ENCODE measurements around the gene LMNTD1. TPM values are rescaled to one million over a fixed set of nuclear protein-coding genes. Genes with fewer than 3 reads are reported as not detected.

The LMNTD1 gene
- total RNA-seq, 1 experiment from 2014 or later, result 1.9 TPM

- DNase-seq (ENCODE audit: low read depth in 1 of 2, low spot score in 2 of 2), result no peak
- Histone ChIP-seq H3K36me3 (no peaks in the 10 kb centered on the region), H3K27ac (no peak overlapping the region), H3K27me3 (replicated peaks) (no peaks in the 10 kb centered on the region), H3K4me1 (replicated peaks) (no peaks in the 10 kb centered on the region), H3K4me3 (no peak overlapping the region), H3K9me3 (replicated peaks) (no peaks in the 10 kb centered on the region)
Measured at GRCh38 chr12:25529738-25530137, 23.3 kb downstream of the LMNTD1 start.

GRCh38 chr12:25526778-25527177, 26.3 kb downstream of the LMNTD1 start:
- no peaks in the 10 kb centered on the region for H3K9me3 ChIP-seq (replicated peaks)
- no peaks in the 10 kb centered on the region for H3K36me3 ChIP-seq
- H3K27ac ChIP-seq, result no peak overlapping the region
- H3K27me3 ChIP-seq (replicated peaks), result no peaks in the 10 kb centered on the region
- no peak for DNase-seq (ENCODE audit: low read depth in 1 of 2, low spot score in 2 of 2)
- H3K4me1 ChIP-seq (replicated peaks), result no peaks in the 10 kb centered on the region
- no peak overlapping the region for H3K4me3 ChIP-seq

DNA sequence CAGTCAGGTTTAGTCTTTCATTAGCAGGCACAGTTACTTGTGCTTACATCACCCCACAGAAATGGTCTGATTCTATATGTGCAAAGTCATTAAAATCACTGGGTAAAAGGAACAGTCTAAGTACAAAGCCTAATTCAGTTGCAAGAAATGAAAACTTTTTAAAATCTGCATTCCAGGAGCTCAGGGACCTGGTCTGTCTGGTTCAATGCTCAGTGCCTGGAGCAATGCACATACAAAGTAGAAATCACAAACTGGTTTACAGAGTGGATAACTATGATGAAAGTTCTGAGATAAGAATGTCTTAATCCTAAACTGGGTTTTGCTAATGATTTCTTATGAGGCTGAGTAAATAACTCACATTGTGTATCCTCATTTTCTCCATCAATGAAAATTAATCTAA, 28.7 kb downstream of the LMNTD1 start:
- H3K4me1 ChIP-seq (replicated peaks), result no peaks in the 10 kb centered on the region
- no peak overlapping the region for H3K4me3 ChIP-seq
- H3K27me3 ChIP-seq (replicated peaks), result no peaks in the 10 kb centered on the region
- no peaks in the 10 kb centered on the region for H3K9me3 ChIP-seq (replicated peaks)
- H3K27ac ChIP-seq, result no peak overlapping the region
- no peaks in the 10 kb centered on the region for H3K36me3 ChIP-seq
- no peak for DNase-seq (ENCODE audit: low read depth in 1 of 2, low spot score in 2 of 2)

DNA sequence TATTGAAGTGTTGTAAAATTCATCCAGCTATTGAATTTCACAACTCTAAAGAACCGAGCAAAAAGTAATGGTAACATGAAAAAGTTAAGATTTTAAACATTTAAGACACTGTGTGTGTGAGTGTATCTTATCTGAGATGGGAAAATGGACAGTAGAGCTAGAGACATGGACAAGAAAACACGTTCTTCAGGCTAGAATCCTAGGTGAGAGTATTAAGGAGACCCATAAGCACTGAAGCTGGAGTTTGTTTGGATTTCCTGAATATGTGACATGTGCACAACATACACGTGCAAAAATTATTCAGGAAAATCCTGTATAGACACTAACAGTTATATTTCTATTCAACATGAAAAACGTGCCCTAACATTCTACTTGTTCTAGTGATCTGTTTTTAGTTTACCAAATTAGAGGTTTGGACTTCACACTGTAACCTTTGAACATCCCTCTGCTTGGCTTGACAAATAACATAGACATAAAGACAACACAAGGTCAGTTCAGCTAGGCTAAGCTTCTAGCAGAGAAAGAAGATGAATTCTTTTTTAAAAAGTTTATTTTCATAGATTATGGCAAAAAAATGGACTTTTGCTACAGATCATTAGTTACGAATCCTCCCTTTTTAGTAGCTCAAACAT, 31.3 kb downstream of the LMNTD1 start:
- Histone ChIP-seq H3K4me1 (replicated peaks) (no peaks in the 10 kb centered on the region), H3K9me3 (replicated peaks) (no peaks in the 10 kb centered on the region), H3K27ac (no peak overlapping the region), H3K4me3 (no peak overlapping the region), H3K27me3 (replicated peaks) (no peaks in the 10 kb centered on the region), H3K36me3 (no peaks in the 10 kb centered on the region)
- DNase-seq (ENCODE audit: low read depth in 1 of 2, low spot score in 2 of 2), result no peak

GRCh38 chr12:25518512-25518911, 34.6 kb downstream of the LMNTD1 start:
- H3K4me3 ChIP-seq, result no peak overlapping the region
- no peaks in the 10 kb centered on the region for H3K4me1 ChIP-seq (replicated peaks)
- H3K36me3 ChIP-seq, result no peaks in the 10 kb centered on the region
- H3K27ac ChIP-seq, result no peak overlapping the region
- DNase-seq (ENCODE audit: low read depth in 1 of 2, low spot score in 2 of 2), result no peak
- H3K27me3 ChIP-seq (replicated peaks), result no peaks in the 10 kb centered on the region
- H3K9me3 ChIP-seq (replicated peaks), result no peaks in the 10 kb centered on the region

GRCh38 chr12:25504744-25505143, 48.3 kb downstream of the LMNTD1 start:
- Histone ChIP-seq H3K9me3 (replicated peaks) (no peaks in the 10 kb centered on the region), H3K4me1 (replicated peaks) (peaks cover 4% of the 10 kb centered on the region; the same call in 1 of the 2 replicates), H3K27me3 (replicated peaks) (no peaks in the 10 kb centered on the region), H3K4me3 (no peak overlapping the region), H3K36me3 (no peaks in the 10 kb centered on the region), H3K27ac (no peak overlapping the region)
- DNase-seq (ENCODE audit: low read depth in 1 of 2, low spot score in 2 of 2), result no peak

DNA sequence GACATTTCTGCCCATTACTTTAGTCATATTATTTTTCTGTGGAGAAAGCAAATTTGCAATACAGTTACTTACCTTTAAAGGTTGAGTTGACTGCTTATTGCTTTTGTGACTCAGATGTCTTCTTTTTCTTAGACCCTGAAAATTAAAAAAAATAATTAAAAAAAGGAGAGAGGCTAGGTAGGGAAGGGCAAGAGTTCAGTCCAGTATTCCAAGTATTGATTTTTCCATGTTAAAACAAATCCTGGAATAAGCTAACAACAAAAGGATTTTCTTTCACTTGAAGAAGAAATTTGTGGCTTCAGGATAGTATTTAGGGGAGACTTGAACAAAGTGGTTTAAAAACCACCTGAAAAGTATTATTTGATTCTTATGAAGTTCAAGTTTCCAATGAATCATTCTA, 49.4 kb downstream of the LMNTD1 start:
- Histone ChIP-seq H3K36me3 (no peaks in the 10 kb centered on the region), H3K9me3 (replicated peaks) (no peaks in the 10 kb centered on the region), H3K27me3 (replicated peaks) (no peaks in the 10 kb centered on the region), H3K4me1 (replicated peaks) (peaks cover 4% of the 10 kb centered on the region; the same call in 1 of the 2 replicates), H3K27ac (no peak overlapping the region), H3K4me3 (no peak overlapping the region)
- DNase-seq (ENCODE audit: low read depth in 1 of 2, low spot score in 2 of 2), result no peak

GRCh38 chr12:25502596-25502995, 50.5 kb downstream of the LMNTD1 start:
- Histone ChIP-seq H3K27me3 (replicated peaks) (no peaks in the 10 kb centered on the region), H3K4me1 (replicated peaks) (peaks cover 4% of the 10 kb centered on the region; the same call in 1 of the 2 replicates), H3K36me3 (no peaks in the 10 kb centered on the region), H3K4me3 (no peak overlapping the region), H3K27ac (no peak overlapping the region), H3K9me3 (replicated peaks) (0 out of 2 replicates have a peak, but pooled peaks cover 2% of the 10 kb centered on the region)
- DNase-seq (ENCODE audit: low read depth in 1 of 2, low spot score in 2 of 2), result no peak

- peaks cover 4% of the 10 kb centered on the region; the same call in 1 of the 2 replicates for H3K4me1 ChIP-seq (replicated peaks)
- no peaks in the 10 kb centered on the region for H3K27me3 ChIP-seq (replicated peaks)
- H3K9me3 ChIP-seq (replicated peaks), result 0 out of 2 replicates have a peak, but pooled peaks cover 2% of the 10 kb centered on the region
- DNase-seq (ENCODE audit: low read depth in 1 of 2, low spot score in 2 of 2), result no peak
- no peaks in the 10 kb centered on the region for H3K36me3 ChIP-seq
- no peak overlapping the region for H3K27ac ChIP-seq
- no peak overlapping the region for H3K4me3 ChIP-seq
Measured at GRCh38 chr12:25502118-25502517, 51.0 kb downstream of the LMNTD1 start.

- Histone ChIP-seq H3K36me3 (no peaks in the 10 kb centered on the region), H3K4me3 (no peak overlapping the region), H3K27me3 (replicated peaks) (no peaks in the 10 kb centered on the region), H3K27ac (no peak overlapping the region), H3K9me3 (replicated peaks) (0 out of 2 replicates have a peak, but pooled peaks cover 2% of the 10 kb centered on the region), H3K4me1 (replicated peaks) (peaks cover 4% of the 10 kb centered on the region; the same call in 1 of the 2 replicates)
- no peak for DNase-seq (ENCODE audit: low read depth in 1 of 2, low spot score in 2 of 2)
Measured at GRCh38 chr12:25501549-25501948, 51.5 kb downstream of the LMNTD1 start.

- no peaks in the 10 kb centered on the region for H3K36me3 ChIP-seq
- H3K9me3 ChIP-seq (replicated peaks), result 0 out of 2 replicates have a peak, but pooled peaks cover 2% of the 10 kb centered on the region
- peaks cover 11% of the 10 kb centered on the region for H3K4me1 ChIP-seq (replicated peaks)
- no peak overlapping the region for H3K27ac ChIP-seq
- no peaks in the 10 kb centered on the region for H3K27me3 ChIP-seq (replicated peaks)
- no peak overlapping the region for H3K4me3 ChIP-seq
- no peak for DNase-seq (ENCODE audit: low read depth in 1 of 2, low spot score in 2 of 2)
Measured at GRCh38 chr12:25500651-25501050, 52.4 kb downstream of the LMNTD1 start.

- Histone ChIP-seq H3K27ac (no peak overlapping the region), H3K4me1 (replicated peaks) (peaks cover 18% of the 10 kb centered on the region), H3K36me3 (no peaks in the 10 kb centered on the region), H3K27me3 (replicated peaks) (no peaks in the 10 kb centered on the region), H3K9me3 (replicated peaks) (0 out of 2 replicates have a peak, but pooled peaks cover 2% of the 10 kb centered on the region), H3K4me3 (no peak overlapping the region)
- no peak for DNase-seq (ENCODE audit: low read depth in 1 of 2, low spot score in 2 of 2)
Measured at GRCh38 chr12:25497021-25497420, 56.1 kb downstream of the LMNTD1 start.

GRCh38 chr12:25496098-25496587, 56.9 kb downstream of the LMNTD1 start:
- Histone ChIP-seq H3K9me3 (replicated peaks) (0 out of 2 replicates have a peak, but pooled peaks cover 2% of the 10 kb centered on the region), H3K4me1 (replicated peaks) (peaks cover 15% of the 10 kb centered on the region), H3K27ac (peak overlapping the region; percentile 49), H3K4me3 (no peak overlapping the region), H3K27me3 (replicated peaks) (no peaks in the 10 kb centered on the region), H3K36me3 (no peaks in the 10 kb centered on the region)
- no peak for DNase-seq (ENCODE audit: low read depth in 1 of 2, low spot score in 2 of 2)

DNA sequence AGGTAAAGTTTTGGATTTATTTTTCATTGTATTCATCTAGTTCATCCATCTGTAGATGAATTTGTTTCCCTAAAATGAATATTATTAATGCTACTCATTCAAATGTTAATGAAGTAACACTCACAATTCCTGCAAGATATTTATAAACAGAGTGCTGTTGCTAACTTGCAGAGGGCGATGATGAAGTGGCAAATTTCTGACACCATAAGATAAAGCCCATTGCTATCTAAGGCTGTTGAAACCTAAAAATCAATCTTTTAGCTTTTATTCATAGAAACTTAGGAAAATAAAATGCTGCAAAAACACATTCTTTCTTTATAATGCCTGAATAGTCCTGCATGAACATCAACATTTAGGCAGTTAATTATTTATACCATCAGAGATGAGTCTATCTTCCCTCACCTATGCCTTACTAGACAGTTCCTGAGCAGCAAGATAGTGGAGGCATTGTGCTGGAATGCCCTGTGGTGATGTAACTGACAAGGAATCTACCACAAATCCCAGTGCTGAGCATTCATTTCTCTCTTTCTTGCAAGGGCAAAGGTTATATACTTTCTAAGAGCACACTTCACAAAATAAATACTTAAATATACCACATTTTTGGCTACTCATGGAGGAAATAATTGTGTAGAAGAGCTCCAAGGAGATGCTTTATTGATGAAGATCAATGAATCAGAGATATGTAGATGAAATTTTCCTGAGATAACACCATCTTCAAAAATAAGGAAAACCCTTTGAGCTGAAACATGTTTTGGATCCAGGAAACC, 57.6 kb downstream of the LMNTD1 start:
- peaks cover 15% of the 10 kb centered on the region for H3K4me1 ChIP-seq (replicated peaks)
- H3K27me3 ChIP-seq (replicated peaks), result no peaks in the 10 kb centered on the region
- peak overlapping the region; percentile 49 for H3K27ac ChIP-seq
- H3K4me3 ChIP-seq, result no peak overlapping the region
- H3K9me3 ChIP-seq (replicated peaks), result 0 out of 2 replicates have a peak, but pooled peaks cover 2% of the 10 kb centered on the region
- H3K36me3 ChIP-seq, result no peaks in the 10 kb centered on the region
- DNase-seq (ENCODE audit: low read depth in 1 of 2, low spot score in 2 of 2), result peak; percentile 48 to 58

Data from SJSA1 (cell line).